OCI-LY1 (cell line): Measurements from ENCODE around the gene TGM4.

Source experiments
- CTCF ChIP-seq: fragments of 200-600 bp; sonication (generic), shearing (Covaris generic); IDR thresholded peaks from 2 replicates; pipeline ENCODE4 v1.5.1; 2017; ENCODE audit warnings: mild to moderate bottlenecking, antibody characterized with exemption, low read length, moderate library complexity, mixed read lengths
- EZH2 ChIP-seq: fragments of 200-600 bp; sonication (generic), shearing (Covaris generic); IDR thresholded peaks from 2 replicates; pipeline ENCODE4 v1.8.0; 2017; ENCODE audit warnings: borderline replicate concordance, mixed run types, mild to moderate bottlenecking, antibody characterized with exemption, low read length, moderate library complexity, mixed read lengths

GRCh38 chr3:44957986-44958385 is 83.6 kb downstream of the TGM4 start:
- TF ChIP-seq CTCF (no peak), EZH2 (no peak)
